Adrenal gland (tissue), 12 donors: ENCODE measurements around the gene SLC25A45. TPM values are rescaled to one million over a fixed set of nuclear protein-coding genes. Genes with fewer than 3 reads are reported as not detected.

Source experiments
- DNase-seq, 7 donors: peaks; one replicate each; pipeline ENCODE4 v3.0.0-alpha.2; 2019 to 2020
- H3K27ac ChIP-seq, 5 donors: fragments of 200-600 bp; sonication (generic) in 4 of 5; 1 replicate in 3 of 5; 2 replicates in 2 of 5; pipeline versions ENCODE4 v1.5.1 to v1.8.0; 2016 to 2020; ENCODE audit warnings: mild to moderate bottlenecking in 1 of 5
- H3K27me3 ChIP-seq: fragments of 200-600 bp; 2 replicates; pipeline ENCODE4 v1.8.0; 2021
- H3K36me3 ChIP-seq, 2 donors: fragments of 200-600 bp; replicated peaks in 1 of 2; 1 replicate in 1 of 2; 2 replicates in 1 of 2; pipeline versions ENCODE4 v1.5.1 to v1.8.0; 2018 to 2022
- H3K4me1 ChIP-seq, 2 donors: fragments of 200-600 bp; replicated peaks in 1 of 2; 1 replicate in 1 of 2; 2 replicates in 1 of 2; pipeline versions ENCODE4 v1.5.1 to v1.8.0; 2018 to 2021
- H3K4me3 ChIP-seq, 4 donors: fragments of 200-600 bp; sonication (generic) in 3 of 4; one replicate each; pipeline ENCODE4 v1.5.1; 2016 to 2018
- H3K9me3 ChIP-seq, 3 donors: fragments of 200-600 bp; sonication (generic) in 1 of 3; replicated peaks in 1 of 3; 1 replicate in 2 of 3; 2 replicates in 1 of 3; pipeline versions ENCODE4 v1.5.1 to v1.8.0; 2016 to 2021
- POLR2A ChIP-seq, 2 donors: fragments of 450-650 bp; IDR thresholded peaks; one replicate each; pipeline ENCODE4 v1.6.1; 2017; ENCODE audit warnings: antibody characterized with exemption in 2 of 2, mild to moderate bottlenecking in 2 of 2, moderate library complexity in 1 of 2
- WGBS, 4 donors: extraction: QIAGEN DNeasy Blood & Tissue Kit in 2 of 4; methylation state at CpG; one replicate each; pipeline versions ENCODE4 v1.1.5 to v1.1.7; 2013 to 2017; 5-methylcytosine and 5-hydroxymethylcytosine counted together
- intact Hi-C, 2 donors: fragments of 100-400 bp; cut with DNase I; formaldehyde crosslinking; loops; one replicate each; pipeline versions ENCODE4 v1.14.1 to v1.15.0; 2022 to 2023
- polyA plus RNA-seq, 3 donors: library from polyadenylated mRNA; stranded (reverse); fragments of 200-250 nt in 2 of 3; fragments of 350-450 nt in 1 of 3; fragmentation: Illumina TruSeq in 1 of 3; extraction: RNeasy Lipid Tissue Mini Kit (QIAGEN cat#74804) in 1 of 3; gene quantifications; one replicate each; pipeline ENCODE4 v1.2.3, GENCODE V29; 2013 to 2014
- total RNA-seq, 9 donors: library from RNA; depleted of rRNA in 4 of 9; stranded (reverse); fragments of >200 nt in 4 of 9; fragments of 120-200 nt in 1 of 9; fragmentation: NEBNext Ultra II Directional in 1 of 9; extraction: Animal tissue kit (Norgen Biotek cat#: 25700) in 1 of 9; gene quantifications; one replicate each; pipeline versions ENCODE4 v1.1.0 to v1.2.4, GENCODE V29; 2013 to 2023
- TF ChIP-seq, protein P1 (sequence below), 6 experiments: fragments of 450-650 bp in 4 of 6; fragments of 200-600 bp in 2 of 6; sonication (generic) in 1 of 6; IDR thresholded peaks; 1 replicate in 5 of 6; 2 replicates in 1 of 6; pipeline versions ENCODE4 v1.5.1 to v1.8.0; 2016 to 2021; ENCODE audit warnings: antibody characterized with exemption in 6 of 6, mild to moderate bottlenecking in 2 of 6, moderate library complexity in 1 of 6
- donor health status: healthy with polysubstance abuse.
- donor health status: Bipolar disorder and iron deficiency.
- donor health status: DM: yes; HTN: yes; CAD: no.
- donor health status: DM: no; HTN: no; CAD: no.
- donor health status: DM: no; HTN: no; CAD: no.
- donor health status: DM: yes; HTN: yes; CAD: no.

The SLC25A45 gene
- total and polyA plus RNA-seq, 12 donors, result 1.1 to 21.0 (median 6.7) TPM

GRCh38 chr11:65354265-65355012 is 28.0 kb downstream of the SLC25A45 start, which contains the start of gene TIGD3:
TSS of gene TIGD3 (plus strand) at chr11:65354751. CDS start at chr11:65355809, 1,058 bp downstream.
- 0 to 1% (median 1%) methylated on average over 18 to 79 of the region's 79 CpGs for WGBS, 4 donors
- H3K4me3 ChIP-seq, result peak within 1 kb of the TSS in 2 of 4 donors; percentile 41 to 79
- peak; percentile 96 to 99 (median 98) for DNase-seq
- H3K36me3 ChIP-seq, result peaks cover 0 to 35% of the 10 kb centered on the region in 2 donors
- H3K4me1 ChIP-seq, result peaks cover 17 to 22% of the 10 kb centered on the region in 2 donors
- no peaks in the 10 kb centered on the region for H3K27me3 ChIP-seq
- H3K27ac ChIP-seq, result peak within 1 kb of the TSS in 4 of 5 donors; percentile 15 to 79 (median 66)
- intact Hi-C loops, result loop anchor here in 1 of 2 donors (5.0 kb wide), 1 partner anchor 158 kb away; no protein-coding TSS in a partner anchor
- TF ChIP-seq POLR2A (IDR thresholded peaks at IDR 0.05), result peak; percentile 74
- TF ChIP-seq, protein P1, sequence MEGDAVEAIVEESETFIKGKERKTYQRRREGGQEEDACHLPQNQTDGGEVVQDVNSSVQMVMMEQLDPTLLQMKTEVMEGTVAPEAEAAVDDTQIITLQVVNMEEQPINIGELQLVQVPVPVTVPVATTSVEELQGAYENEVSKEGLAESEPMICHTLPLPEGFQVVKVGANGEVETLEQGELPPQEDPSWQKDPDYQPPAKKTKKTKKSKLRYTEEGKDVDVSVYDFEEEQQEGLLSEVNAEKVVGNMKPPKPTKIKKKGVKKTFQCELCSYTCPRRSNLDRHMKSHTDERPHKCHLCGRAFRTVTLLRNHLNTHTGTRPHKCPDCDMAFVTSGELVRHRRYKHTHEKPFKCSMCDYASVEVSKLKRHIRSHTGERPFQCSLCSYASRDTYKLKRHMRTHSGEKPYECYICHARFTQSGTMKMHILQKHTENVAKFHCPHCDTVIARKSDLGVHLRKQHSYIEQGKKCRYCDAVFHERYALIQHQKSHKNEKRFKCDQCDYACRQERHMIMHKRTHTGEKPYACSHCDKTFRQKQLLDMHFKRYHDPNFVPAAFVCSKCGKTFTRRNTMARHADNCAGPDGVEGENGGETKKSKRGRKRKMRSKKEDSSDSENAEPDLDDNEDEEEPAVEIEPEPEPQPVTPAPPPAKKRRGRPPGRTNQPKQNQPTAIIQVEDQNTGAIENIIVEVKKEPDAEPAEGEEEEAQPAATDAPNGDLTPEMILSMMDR (IDR thresholded peaks at IDR 0.05), result no peak
- no peaks in the 10 kb centered on the region for H3K9me3 ChIP-seq

DNA sequence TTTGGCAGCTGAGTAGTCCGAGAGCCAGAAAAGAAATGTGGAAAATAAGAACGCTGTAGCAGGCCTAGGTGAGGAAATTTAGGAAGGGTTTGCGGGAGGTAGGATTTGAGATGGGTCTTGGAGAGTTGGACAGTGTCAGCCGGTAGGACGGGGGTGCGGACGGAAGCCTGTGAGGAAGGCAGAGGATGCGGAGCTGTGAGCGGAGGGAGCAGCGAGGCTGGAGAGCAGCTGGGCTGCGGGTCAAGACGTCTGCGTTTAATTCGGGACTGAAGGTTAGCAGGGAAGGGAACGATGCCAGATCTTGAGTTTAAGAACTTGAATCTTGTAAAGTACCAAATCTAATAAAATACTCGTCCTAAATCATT is 28.6 kb downstream of the SLC25A45 start:
- Histone ChIP-seq H3K36me3 (peaks cover 0 to 40% of the 10 kb centered on the region in 2 donors), H3K27me3 (no peaks in the 10 kb centered on the region), H3K4me3 (peak overlapping the region in 2 of 4 donors; percentile 41 to 79), H3K9me3 (no peaks in the 10 kb centered on the region), H3K27ac (peak overlapping the region in 4 of 5 donors; percentile 15 to 79 (median 66)), H3K4me1 (peaks cover 17 to 22% of the 10 kb centered on the region in 2 donors)
- TF ChIP-seq, protein P1 (IDR thresholded peaks at IDR 0.05), result no peak
- no peak for TF ChIP-seq POLR2A (IDR thresholded peaks at IDR 0.05)
- peak in 1 of 7 donors; percentile 54 for DNase-seq
- WGBS, 4 donors, result 7 to 24% (median 16%) methylated on average over 16 of the region's 16 CpGs
- intact Hi-C loops, result no loop called here

- Histone ChIP-seq H3K36me3 (peaks cover 0 to 45% of the 10 kb centered on the region in 2 donors), H3K27ac (peak overlapping the region in 2 of 5 donors; percentile 73 to 79), H3K4me1 (peaks cover 17 to 22% of the 10 kb centered on the region in 2 donors), H3K27me3 (no peaks in the 10 kb centered on the region), H3K9me3 (no peaks in the 10 kb centered on the region), H3K4me3 (no peak overlapping the region)
- DNase-seq, result no peak
- intact Hi-C loops, result no loop called here
- 80 to 89% (median 85%) methylated on average over 6 to 7 of the region's 7 CpGs for WGBS, 4 donors
- TF ChIP-seq, protein P1 (IDR thresholded peaks at IDR 0.05), result no peak
- no peak for TF ChIP-seq POLR2A (IDR thresholded peaks at IDR 0.05)
Measured at GRCh38 chr11:65353376-65353775, 29.1 kb downstream of the SLC25A45 start.

- TF ChIP-seq, protein P1 (IDR thresholded peaks at IDR 0.05), result peak in 3 of 6 experiments; percentile 11 to 27 (median 19)
- no peak for TF ChIP-seq POLR2A (IDR thresholded peaks at IDR 0.05)
- no peak overlapping the region for H3K27ac ChIP-seq
- intact Hi-C loops, result no loop called here
- no peaks in the 10 kb centered on the region for H3K9me3 ChIP-seq
- H3K27me3 ChIP-seq, result no peaks in the 10 kb centered on the region
- H3K4me3 ChIP-seq, result no peak overlapping the region
- peaks cover 0 to 51% of the 10 kb centered on the region in 2 donors for H3K36me3 ChIP-seq
- 75 to 87% (median 80%) methylated on average over 3 of the region's 3 CpGs for WGBS, 4 donors
- no peak for DNase-seq
- peaks cover 17 to 22% of the 10 kb centered on the region in 2 donors for H3K4me1 ChIP-seq
Measured at GRCh38 chr11:65352783-65353182, 29.7 kb downstream of the SLC25A45 start.
